HK-2 (cell line): ENCODE results near the gene CKAP2L.
A peak's percentile ranks its signal among the peaks of the same experiment; 100 is the strongest.
"Not testable (repeated sequence)": the region's sequence is repeated elsewhere in the genome, so short reads cannot be mapped to it uniquely, and the experiment has no call there.

Source experiments
- DNase-seq: peaks from one replicate; pipeline ENCODE4 v3.0.0-alpha.2; 2018; ENCODE audit not compliant: unreplicated experiment

The CKAP2L gene

DNA sequence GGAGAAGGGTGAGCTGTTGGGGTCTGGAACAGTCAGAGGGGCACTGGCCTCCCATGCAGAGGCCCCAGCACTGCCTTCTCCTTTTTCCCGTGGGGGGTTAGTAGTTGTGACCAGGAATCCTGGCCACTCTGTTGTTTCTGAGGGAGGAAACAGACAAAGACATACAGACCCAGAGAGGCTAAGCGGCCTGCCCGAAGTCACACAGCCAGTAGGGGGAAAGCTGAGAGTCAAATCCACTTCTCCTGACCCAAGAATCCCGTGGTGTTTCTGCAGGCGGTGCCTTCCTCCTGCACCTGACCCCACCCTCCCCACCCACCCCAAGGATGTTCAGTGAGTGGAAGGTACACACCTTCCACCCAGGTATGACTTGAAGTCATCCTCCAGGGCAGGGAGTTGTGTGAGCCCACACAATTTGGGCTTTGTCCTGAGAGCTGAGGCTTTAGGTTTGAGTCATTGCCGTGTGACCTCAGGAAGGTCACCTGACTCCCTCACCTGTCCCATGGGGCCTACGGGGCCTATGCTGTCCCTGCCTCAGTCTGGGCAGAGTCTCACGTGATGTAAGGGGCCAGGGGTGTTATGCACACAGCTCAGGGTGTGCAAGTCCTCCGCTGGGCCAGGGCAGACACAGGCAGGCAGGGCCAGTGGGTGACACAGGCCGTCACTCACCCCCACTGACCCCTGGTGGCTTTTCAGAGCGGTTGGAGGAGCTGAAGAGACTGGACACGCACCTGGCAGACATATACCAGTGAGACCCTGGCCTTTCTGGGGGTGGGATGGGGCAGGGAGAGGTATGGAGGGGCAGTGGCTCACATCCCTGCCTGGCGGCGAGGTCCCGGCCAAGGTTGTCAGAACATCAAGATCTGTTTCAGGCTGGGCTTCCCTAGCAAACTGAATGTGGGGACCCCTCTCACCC lies 38.6 kb downstream of the CKAP2L start:
- peak; percentile 35 for DNase-seq

DNA sequence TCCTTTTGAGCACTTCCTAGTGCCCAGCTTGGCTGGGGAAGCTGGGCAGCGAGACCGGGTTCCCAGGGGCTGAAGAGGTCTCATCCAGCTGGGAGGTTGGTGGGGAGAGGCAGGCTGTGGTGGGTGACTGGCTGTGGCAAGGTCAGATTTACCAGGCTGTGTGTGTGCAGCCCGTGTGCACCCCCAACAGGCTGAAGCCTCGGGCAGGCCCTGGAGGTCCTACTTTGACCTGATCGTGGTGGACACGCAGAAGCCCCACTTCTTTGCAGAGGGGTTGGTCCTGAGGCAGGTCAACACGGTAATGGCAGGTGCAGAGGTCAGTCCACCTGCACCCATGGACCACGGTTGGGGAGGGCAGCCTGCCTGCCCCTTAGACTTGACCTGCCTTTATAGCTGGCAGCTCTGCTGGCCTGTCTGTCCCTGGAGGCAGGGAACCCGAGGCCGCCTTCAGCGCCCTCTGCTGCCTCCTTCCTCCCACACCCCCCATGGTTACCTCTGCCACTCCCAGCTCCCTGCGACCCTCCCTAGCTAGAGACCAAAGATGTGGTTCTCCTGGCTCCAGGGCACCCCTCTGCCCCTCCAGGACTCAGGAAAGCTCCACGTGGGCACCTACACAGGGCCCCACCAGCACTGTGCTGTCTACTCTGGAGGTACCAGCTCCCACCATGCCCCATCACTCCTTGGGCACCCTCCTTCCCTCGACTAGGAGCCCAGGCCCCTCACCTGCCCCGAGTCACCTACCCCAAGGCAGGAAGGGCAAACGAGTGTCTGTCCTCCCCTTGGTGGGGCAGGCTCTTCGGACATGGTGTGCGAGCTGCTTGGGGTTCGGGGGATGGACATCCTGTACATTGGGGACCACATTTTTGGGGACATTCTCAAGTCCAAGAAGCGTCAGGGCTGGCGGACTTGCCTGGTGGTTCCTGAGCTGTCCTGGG lies 39.6 kb downstream of the CKAP2L start:
- DNase-seq = peak; percentile 31

DNA sequence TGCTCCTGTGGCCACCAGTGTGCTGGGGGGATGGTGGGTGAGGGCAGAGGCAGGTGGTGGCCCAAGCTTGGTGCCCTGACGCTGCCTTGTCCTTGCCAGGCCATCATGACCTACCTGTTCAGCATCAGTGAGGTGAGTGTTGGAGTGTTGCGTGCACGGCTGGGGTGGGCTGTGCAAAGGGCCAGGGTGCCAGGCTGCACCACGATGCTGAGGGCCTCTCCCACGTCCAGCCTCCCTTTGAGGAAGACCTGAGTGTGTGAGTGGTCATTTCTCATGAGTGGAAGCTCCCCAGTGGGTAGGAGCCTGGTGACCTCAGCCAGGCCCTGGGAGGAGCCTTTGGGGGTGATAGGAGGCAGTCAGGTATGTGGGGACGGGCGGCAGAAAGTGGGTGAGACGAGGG lies 40.4 kb downstream of the CKAP2L start:
- no peak for DNase-seq

DNA sequence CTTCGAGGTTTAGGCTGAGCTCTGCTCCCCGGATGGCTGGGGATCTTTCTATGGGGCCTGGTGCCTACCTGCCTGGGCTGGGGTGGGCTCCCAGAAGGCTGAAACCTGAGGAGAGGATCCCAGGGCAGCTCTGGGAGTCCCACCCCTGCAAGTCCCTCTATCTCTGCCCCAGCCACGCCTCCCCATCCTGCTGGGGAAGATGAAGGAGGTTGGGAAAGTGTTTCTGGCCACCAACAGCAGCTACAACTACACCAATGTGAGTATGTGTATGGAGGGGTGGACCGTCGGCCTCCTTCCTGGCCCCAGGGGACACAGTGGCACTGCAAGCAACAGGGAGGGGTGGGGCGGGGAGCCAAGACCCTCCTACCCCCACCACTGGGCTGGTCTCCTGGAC lies 40.9 kb downstream of the CKAP2L start:
- no peak for DNase-seq

DNA sequence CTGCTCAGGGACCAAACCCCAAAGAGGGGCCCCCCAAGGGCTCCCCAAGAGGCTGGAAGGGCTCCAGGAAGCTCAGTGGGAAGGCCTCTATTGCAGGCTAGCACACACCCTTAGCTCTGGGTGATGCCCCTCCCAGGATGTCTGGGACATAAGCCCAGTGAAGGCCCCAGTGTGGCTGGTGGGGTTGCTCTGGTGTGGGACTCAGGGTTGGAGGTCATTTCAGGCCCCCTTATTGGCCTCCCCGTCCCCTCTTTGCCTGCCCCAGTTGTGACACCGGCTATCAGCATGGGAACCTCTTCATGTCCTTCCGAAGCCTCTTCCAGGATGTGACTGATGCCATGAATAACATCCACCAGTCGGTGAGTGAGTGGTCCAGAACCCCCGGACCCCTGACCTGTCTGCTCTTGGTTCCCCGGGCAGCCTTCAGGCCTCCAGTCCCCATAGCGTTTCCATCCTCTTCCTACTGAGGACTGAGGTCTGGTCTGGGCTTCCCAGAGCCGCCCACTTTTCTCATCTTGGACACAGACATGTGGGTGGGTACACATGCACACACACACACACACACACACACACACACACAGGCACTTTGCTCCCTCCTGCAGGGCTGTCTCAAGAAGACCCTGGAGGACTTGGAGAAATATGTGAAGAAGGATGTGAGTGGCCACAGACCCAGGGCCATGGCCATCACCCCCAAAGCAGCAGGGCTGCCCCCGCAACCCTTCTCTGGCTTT lies 41.4 kb downstream of the CKAP2L start:
- DNase-seq = no peak

DNA sequence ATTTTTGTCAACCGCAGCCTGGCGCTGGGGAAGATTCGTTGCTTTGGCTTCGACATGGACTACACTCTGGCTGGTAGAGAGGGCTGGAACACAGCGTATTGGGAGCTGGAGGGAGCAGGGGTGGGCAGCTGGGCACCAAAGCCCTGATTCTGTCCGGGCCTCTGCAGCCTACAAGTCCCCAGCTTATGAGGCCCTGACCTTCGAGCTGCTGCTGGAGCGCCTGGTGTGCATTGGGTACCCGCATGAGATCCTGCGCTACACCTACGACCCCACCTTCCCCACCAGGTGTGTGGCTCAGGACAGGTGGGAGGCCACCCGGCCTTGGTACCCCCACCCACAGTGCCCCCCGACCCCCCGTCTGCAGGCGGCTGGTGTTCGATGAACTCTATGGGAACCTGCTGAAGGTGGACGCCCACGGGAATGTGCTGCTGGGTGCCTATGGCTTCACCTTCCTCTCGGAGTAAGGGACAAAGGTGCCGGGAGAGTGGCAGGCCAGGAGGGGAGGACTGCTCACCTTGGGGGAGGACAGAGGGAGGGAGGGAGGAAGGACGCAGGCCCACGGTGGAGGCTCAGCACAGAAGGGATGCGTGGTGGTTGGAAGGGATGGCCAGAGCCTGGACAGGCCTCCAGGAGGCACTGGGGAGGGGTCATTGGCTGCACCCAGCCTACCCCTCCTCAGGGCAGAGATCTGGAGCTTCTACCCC lies 42.4 kb downstream of the CKAP2L start:
- DNase-seq = no peak

DNA sequence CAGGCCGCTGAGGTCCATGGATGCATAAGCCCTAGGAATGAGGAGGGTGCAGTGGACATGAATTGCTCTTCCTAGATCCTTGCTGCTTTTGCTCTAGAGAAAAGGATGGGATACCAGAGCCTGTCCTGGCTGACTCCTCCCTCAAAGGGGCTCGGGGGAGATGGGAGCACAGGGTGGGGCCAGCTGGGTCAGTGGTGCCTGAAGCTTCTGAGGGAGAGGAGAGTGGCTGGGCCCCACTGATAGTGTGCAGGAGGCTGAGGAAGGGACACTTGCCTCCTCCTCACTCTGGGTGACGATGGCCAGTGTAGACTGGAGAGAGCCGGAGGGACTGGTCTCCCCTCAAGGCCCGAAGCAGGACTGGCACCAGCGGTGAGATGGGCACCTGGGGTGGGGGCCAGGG lies 43.6 kb downstream of the CKAP2L start, which contains the start of gene NT5DC4:
NT5DC4 (plus strand) TSS at position 236 of the 400 bp plus-strand sequence; CDS start at position 296, 60 bp downstream.
- no peak for DNase-seq

DNA sequence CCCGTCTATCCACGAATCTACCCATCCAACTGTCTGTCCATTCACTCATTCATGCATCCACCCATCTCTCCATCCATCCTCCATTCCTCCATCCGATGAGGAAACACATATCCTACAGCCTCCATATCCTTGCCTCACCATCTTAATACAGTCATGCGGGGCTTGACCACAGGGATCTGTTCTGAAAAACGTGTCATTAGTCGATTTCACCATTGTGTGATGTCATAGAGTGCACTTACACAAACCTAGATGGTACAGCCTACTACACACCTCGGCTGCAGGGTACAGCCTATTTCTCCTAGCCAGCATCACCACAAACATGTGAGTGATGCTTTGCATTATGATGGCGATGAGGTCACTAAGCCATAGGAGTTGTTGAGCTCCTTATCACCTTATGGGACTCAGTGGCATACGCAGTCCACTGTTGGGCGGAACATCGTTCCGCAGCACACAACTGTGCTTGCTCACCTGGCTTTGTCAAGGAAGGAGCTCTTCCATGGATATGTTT lies 45.5 kb downstream of the CKAP2L start:
- DNase-seq = no peak

DNA sequence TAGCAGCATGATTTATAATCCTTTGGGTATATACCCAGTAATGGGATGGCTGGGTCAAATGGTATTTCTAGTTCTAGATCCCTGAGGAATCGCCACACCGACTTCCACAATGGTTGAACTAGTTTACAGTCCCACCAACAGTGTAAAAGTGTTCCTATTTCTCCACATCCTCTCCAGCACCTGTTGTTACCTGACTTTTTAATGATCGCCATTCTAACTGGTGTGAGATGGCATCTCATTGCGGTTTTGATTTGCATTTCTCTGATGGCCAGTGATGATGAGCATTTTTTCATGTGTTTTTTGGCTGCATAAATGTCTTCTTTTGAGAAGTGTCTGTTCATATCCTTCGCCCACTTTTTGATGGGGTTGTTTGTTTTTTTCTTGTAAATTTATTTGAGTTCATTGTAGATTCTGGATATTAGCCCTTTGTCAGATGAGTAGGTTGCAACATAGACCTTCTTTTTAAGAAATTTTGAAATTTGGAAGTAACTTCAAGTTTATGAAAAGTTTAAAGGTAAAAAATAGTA lies 47.5 kb downstream of the CKAP2L start:
- not testable (repeated sequence) for DNase-seq

DNA sequence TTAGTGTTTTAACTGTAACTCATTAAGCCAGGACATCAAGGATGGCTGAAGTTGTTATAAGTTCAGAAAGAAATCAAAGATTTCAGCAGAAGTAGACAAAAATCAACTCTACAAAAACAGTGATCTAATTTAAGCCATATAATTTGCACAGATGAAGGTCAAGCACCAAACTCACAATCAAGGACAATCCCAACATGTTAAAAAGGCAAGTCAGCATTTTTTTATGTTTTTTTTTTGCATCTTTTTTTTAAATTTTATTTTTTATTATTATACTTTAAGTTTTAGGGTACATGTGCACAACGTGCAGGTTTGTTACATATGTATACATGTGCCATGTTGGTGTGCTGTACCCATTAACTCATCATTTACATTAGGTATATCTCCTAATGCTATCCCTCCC lies 48.3 kb downstream of the CKAP2L start:
- not testable (repeated sequence) for DNase-seq

DNA sequence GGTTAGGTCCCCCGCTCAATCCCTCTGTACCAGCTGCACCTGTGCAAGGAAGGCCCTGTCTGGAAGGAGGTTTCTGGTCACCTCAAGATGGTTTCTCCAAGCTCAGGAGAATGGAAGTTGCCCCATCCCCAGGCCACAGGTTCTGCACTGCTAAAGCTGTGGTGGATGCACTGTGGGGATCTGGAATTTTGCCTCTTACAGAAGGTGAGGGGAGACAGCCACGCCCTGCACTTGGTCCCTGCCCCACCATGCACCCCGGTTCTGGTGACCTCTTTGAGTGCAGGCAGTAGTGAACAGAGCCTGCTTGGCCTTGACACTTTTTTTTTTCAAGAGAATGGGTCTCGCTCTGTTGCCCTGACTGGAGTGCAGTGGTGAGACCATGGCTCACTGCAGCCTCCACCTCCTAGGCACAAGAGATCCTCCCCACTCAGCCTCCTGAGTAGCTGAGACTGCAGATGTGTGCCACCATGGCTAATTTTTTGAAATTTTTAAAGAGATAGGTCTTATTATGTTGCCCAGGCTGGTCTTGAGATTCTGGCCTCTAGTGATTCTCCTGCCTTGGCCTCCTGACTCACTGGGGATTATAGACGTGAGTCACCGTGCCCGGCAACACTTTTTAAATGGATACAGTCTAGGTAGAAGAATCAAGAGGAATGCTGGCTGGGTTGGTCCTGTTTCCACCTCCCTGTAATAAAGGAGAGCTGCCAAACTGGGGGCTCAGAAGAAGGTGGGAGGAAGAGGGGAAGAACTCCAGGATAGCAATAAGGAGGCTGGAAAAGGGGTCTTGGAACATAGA lies 49.4 kb downstream of the CKAP2L start:
- DNase-seq = peak; percentile 45

DNA sequence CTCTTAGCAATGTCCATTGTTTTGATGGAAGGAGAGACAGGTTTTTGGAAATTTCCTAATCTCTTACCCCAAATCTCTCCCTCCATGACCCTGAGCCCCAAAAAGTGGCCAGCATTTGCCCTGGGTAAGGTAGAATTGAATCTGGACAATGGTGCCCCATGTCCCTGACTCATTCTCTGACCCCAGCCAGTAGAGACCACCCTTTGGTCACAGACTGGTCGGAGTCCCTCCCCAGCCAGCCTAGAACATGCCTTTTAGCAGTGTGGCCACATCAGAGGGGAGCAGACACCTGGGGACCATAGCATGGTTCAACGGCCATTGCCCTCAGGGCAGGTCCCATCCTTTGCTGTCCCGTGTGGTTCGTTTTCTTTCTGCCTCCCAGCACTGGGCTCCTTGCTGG lies 50.1 kb downstream of the CKAP2L start:
- no peak for DNase-seq

DNA sequence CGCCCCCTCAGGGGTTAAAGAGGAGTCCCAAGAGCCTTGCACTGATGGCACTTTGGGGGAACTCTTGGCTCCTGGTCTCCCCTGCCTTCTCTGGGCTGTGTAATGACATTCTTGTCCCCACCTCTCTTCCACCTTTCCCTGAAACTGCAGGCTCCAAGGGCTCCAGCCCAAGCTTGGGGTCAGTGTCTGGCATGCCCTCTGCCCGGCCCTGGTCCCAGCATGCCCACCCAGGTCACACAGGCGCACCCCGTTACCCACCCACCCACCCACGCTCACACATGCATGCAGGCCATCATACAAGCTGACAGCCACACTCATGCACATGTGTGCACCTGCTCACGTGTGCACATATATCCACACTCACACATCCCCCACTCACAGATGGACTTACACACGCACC lies 50.5 kb downstream of the CKAP2L start:
- DNase-seq = no peak

DNA sequence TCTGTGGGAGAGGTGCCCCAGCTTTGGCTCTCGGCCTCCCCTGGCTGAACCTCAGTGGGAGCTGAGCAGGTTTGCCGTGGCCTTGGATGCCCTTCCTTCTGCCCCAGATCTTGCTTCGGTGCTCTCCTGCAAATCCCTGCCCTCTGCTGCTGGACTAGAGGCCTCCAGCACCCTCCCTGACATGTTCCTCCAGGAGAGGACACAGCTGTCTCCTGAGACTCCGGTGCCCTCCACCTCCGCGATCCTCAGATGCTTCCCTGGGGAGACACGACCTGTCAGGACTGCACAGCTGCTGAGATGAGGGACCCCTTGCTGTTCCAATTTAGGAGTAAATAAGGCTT lies 50.9 kb downstream of the CKAP2L start:
- no peak for DNase-seq

DNA sequence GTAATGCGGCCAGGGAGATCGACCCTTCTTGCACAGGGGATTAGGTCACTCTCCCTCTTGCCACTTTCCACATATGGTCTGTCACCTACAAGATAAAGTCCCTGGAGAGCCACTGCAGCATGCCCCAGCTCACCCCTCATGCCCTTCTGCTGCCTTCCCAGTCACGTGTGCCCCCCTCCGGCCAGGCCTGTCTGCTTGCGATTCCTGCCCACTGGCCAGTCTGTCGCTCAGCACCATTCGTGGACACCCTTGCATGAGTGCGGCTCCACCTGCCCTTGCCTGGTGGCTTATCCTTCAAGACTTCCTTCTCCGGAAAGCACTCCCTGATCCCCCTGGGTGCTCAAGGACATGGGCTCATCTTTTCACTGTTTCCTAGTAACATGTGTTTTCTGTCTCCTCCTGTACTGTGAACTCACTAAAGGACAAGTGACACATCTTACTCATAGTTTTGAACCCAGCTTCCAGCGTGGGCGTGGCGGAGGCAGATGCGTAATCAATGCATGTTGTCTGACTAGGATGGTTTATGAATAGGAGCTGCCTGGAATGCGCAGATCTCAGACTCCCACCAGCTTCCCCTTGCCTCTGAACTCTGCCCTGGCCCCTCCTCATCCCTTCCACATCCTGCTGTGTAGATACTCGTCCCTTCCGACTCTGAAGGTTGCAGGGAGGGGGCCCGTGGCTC lies 51.4 kb downstream of the CKAP2L start:
- DNase-seq = no peak

DNA sequence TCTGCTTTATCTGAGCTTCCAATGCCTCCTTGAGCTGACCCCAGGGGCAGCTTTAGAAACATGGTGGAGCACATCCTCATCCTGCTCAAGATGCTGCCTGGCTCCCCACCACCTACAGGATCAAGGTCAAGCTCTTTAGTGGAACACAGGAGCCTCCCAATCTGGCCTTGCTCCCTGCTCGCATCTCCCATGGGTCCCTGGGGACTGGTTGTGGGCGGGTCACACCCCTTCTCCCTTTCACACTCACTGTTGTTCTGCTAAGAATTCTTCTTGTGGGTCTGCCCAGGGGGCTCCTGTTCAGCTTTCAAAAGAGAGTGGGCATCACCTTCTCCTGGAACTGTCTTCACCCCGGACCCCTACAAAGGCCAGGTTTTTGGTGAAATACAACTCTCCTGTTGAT lies 51.9 kb downstream of the CKAP2L start:
- DNase-seq = no peak

DNA sequence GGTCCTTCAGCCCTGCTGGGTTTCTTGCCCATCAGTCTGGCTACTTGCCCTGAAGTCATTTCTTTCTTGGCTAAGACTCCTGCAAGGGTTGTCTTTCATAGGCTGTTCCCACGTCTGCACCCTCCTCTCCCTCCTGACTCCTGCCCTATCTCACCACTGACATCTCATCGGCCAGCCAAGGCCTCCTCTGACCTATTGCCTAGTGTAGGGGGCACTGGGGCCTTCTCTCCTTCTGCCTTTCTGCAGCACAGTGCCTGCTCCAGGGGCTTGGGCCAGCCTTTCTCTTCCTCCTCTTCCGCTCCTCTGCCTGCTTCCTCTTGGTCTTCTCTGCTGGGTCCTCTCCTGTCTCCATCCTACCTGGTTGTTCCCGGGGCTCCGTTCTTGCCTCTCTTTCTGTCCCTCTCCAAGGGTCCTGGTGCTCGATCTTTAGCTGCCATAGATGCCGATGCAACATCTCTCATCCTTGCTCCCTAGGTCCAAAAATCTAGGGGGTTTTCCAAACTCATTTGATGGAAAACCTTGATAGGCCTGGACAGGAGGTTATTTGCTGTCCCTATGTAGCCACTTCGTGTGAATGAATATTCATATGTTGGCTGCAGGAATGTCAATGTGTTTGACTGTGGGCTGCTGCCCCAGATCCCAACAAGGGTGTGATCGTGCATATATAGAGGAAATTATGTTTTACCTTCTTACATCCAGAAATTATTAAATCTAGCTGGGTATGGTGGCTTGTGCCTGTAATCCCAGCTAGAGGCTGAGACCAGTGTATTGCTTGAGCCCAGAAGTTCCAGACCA lies 53.3 kb downstream of the CKAP2L start:
- no peak for DNase-seq

DNA sequence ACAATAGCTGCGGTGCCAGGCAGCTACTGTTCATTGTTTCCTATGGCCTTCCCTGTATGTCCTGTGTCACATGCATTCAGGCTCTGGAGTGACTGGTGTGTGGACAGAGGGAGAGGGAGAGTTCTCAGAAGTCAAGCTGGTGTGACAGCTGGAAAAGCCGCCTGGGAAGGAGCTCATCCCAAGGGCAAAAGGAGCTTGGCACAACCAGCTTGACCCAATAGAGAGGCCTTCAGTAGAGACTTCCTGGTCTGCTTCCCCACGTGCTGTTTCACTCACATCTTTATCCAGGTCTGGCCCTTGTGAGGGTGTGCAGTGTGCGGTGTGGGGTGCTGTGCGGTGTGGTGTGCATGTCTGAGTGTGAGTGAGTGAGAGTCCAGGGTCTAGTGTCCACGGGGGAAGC lies 54.7 kb downstream of the CKAP2L start:
- DNase-seq = no peak

DNA sequence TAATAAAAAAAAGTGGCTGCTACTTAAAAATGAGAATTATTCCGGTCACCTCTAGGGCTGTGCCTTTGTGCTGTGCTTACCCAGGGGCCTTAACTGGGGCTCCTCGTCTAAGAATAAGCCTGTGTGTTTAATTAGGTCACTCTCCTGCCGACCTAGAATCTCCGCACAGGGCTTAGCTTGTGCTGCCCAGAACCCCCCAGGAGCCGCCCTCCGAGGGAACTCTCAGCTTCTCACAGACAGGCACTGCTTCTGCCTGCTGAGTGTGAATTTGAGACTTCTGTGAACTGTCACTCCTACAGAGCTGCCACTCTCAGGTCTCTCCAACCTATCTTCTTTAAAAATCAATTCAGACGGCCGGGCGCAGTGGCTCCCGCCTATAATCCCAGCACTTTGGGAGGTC lies 55.4 kb downstream of the CKAP2L start:
- DNase-seq = no peak
